Bronchial epithelial cell (primary cell): ENCODE results near the gene USP6NL. TPM values are rescaled to one million over a fixed set of nuclear protein-coding genes. Genes with fewer than 3 reads are reported as not detected.
"Not testable (repeated sequence)": the region's sequence is repeated elsewhere in the genome, so short reads cannot be mapped to it uniquely, and the experiment has no call there.

ENCODE experiments used
- DNase-seq: peaks from one replicate; pipeline ENCODE4 v3.0.0-alpha.2; 2010; ENCODE audit warnings: low read depth
- FAIRE-seq: peaks from 2 replicates; lab custom pipeline; 2011; peaks lifted over from hg19 to GRCh38; lab: Jason Lieb, UNC
- H3K27me3 ChIP-seq: 2 replicates; pipeline ENCODE4 v1.5.1; 2011; ENCODE audit warnings: low read length; ENCODE audit not compliant: control insufficient read depth, insufficient read depth
- H3K36me3 ChIP-seq: 2 replicates; pipeline ENCODE4 v1.5.1; 2011; ENCODE audit warnings: low read length; ENCODE audit not compliant: control insufficient read depth, insufficient read depth
- H3K4me3 ChIP-seq: 2 replicates; pipeline ENCODE4 v1.5.1; 2011; ENCODE audit warnings: mild to moderate bottlenecking, low read depth, low read length, control low read depth
- CTCF ChIP-seq: IDR thresholded peaks from 2 replicates; pipeline ENCODE4 v1.5.1; 2011; ENCODE audit warnings: mild to moderate bottlenecking, moderate library complexity, low read length, control low read depth, inconsistent platforms; ENCODE audit not compliant: insufficient read depth, severe bottlenecking
- total RNA-seq: library from RNA; depleted of rRNA; stranded (reverse); fragments of >200 nt; gene quantifications from 2 replicates; pipeline ENCODE4 v1.2.1, GENCODE V29; 2014

USP6NL gene
- total RNA-seq, 1 donor from 2014 or later = 8.7 TPM

- no peaks in the 10 kb centered on the region for H3K27me3 ChIP-seq
- DNase-seq = no peak
- no peaks in the 10 kb centered on the region for H3K36me3 ChIP-seq
- H3K4me3 ChIP-seq = no peak overlapping the region
- no peak for FAIRE-seq
- TF ChIP-seq CTCF = no peak
Observed at GRCh38 chr10:11437391-11438142, 173.9 kb downstream of the USP6NL start.

DNA sequence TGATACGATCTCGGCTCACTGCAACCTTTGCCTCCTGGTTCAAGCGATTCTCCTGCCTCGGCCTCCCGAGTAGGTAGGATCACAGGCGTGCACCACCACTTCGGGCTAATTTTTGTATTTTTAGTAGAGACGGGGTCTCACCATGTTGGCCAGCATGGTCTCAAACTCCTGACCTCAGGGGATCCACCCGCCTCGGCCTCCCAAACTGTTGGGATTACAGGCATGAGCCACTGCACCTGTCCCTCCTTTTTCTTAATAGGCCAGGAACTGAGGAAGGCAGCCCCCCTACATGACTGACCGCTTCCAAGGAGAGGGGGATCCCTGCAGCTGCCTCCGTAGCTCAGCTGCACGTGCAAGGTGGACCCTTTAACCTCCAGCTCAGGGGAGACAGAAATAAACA, 175.0 kb downstream of the USP6NL start:
- not testable (repeated sequence) for H3K27me3 ChIP-seq, DNase-seq, FAIRE-seq, H3K4me3 ChIP-seq, H3K36me3 ChIP-seq

- DNase-seq = no peak
- no peak for TF ChIP-seq CTCF
- Histone ChIP-seq H3K36me3 (no peaks in the 10 kb centered on the region), H3K4me3 (no peak overlapping the region), H3K27me3 (no peaks in the 10 kb centered on the region)
- no peak for FAIRE-seq
Observed at GRCh38 chr10:11435581-11435981, 175.9 kb downstream of the USP6NL start.

- Histone ChIP-seq H3K36me3 (no peaks in the 10 kb centered on the region), H3K4me3 (no peak overlapping the region), H3K27me3 (no peaks in the 10 kb centered on the region)
- DNase-seq = no peak
- no peak for TF ChIP-seq CTCF
- no peak for FAIRE-seq
Observed at GRCh38 chr10:11434324-11434723, 177.1 kb downstream of the USP6NL start.

DNA sequence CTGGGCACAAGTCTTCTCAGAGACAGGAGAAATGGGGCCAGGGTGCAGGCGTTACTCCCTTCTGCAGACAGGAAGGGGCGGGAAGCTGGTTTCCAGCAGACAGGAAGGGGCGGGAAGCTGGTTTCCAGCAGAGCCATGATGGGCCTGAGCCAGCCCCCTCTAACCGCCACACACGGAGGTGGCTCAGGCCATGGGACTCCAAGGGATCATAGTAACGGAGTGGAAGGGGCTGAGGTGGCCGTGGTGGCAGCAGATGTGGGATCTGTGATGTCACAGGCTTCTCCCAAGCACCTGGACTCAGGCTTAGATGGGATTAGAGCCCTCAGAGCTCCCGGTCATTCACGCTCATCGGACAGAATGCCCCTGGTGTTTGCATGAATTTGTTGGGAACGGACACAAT, 177.8 kb downstream of the USP6NL start:
- no peak overlapping the region for H3K4me3 ChIP-seq
- H3K36me3 ChIP-seq = no peaks in the 10 kb centered on the region
- no peaks in the 10 kb centered on the region for H3K27me3 ChIP-seq
- no peak for FAIRE-seq
- no peak for TF ChIP-seq CTCF
- no peak for DNase-seq

- no peaks in the 10 kb centered on the region for H3K36me3 ChIP-seq
- no peak for FAIRE-seq
- no peak for DNase-seq
- no peaks in the 10 kb centered on the region for H3K27me3 ChIP-seq
- no peak for TF ChIP-seq CTCF
- H3K4me3 ChIP-seq = no peak overlapping the region
Observed at GRCh38 chr10:11431216-11431555, 180.3 kb downstream of the USP6NL start.
